OCI-LY7 (cell line): ENCODE results near the gene GPR55. TPM values are rescaled to one million over a fixed set of nuclear protein-coding genes. Genes with fewer than 3 reads are reported as not detected.

ENCODE experiments used
- BruUV-seq: library from RNA; stranded (reverse); fragments of 400-500 nt; replicated peaks from 2 replicates; lab custom pipeline; 2021; lab: Mats Ljungman, UMichigan
- CTCF ChIA-PET: fragments of 300-600 bp; sonication (Branson Sonifier 250); formaldehyde crosslinking; loops from one replicate; lab custom pipeline; 2022; ENCODE audit warnings: antibody characterized with exemption; ENCODE audit not compliant: unreplicated experiment; lab: Charles Lee
- POLR2A ChIA-PET: fragments of 300-600 bp; sonication (Branson Sonifier 250); formaldehyde crosslinking; loops from one replicate; lab custom pipeline; 2022; ENCODE audit warnings: antibody characterized with exemption; lab: Charles Lee
- DNase-seq: peaks from one replicate; pipeline ENCODE4 v3.0.0-alpha.2; 2015; ENCODE audit warnings: low spot score
- H2AFZ ChIP-seq: fragments of 200-600 bp; sonication (generic), shearing (Covaris generic); 2 replicates; pipeline ENCODE4 v1.6.1; 2014; ENCODE audit warnings: mild to moderate bottlenecking, antibody characterized with exemption, low read length, moderate library complexity
- H3K27ac ChIP-seq: fragments of 200-600 bp; sonication (generic); 2 replicates; pipeline ENCODE4 v1.5.1; 2014; ENCODE audit warnings: mixed run types, low read depth, mild to moderate bottlenecking, moderate library complexity, low read length, inconsistent platforms; ENCODE audit not compliant: poor library complexity, severe bottlenecking
- H3K36me3 ChIP-seq: fragments of 200-600 bp; sonication (generic); 2 replicates; pipeline ENCODE4 v1.6.1; 2014; ENCODE audit warnings: mild to moderate bottlenecking, antibody characterized with exemption, low read length, moderate library complexity, mixed read lengths; ENCODE audit not compliant: insufficient read depth
- H3K4me1 ChIP-seq: fragments of 200-600 bp; sonication (generic); 2 replicates; pipeline ENCODE4 v1.5.1; 2014; ENCODE audit warnings: mild to moderate bottlenecking, low read length; ENCODE audit not compliant: insufficient read depth, poor library complexity, severe bottlenecking
- H3K4me2 ChIP-seq: fragments of 200-600 bp; sonication (generic); 2 replicates; pipeline ENCODE4 v1.6.1; 2014; ENCODE audit warnings: mild to moderate bottlenecking, low read length
- H3K4me3 ChIP-seq: fragments of 200-600 bp; sonication (generic); 2 replicates; pipeline ENCODE4 v1.5.1; 2014; ENCODE audit warnings: mild to moderate bottlenecking, low read depth, low read length; ENCODE audit not compliant: poor library complexity, severe bottlenecking
- H3K79me2 ChIP-seq: fragments of 200-600 bp; sonication (generic); 2 replicates; pipeline ENCODE4 v1.6.1; 2016; ENCODE audit warnings: low read depth, mild to moderate bottlenecking, low read length, moderate library complexity, mixed read lengths; ENCODE audit not compliant: insufficient read depth
- H3K9me2 ChIP-seq: fragments of 200-600 bp; sonication (generic); 2 replicates; pipeline ENCODE4 v1.6.1; 2016; ENCODE audit warnings: mild to moderate bottlenecking, low read length, mixed read lengths; ENCODE audit not compliant: insufficient read depth
- H3K9me3 ChIP-seq: fragments of 200-600 bp; sonication (generic); 2 replicates; pipeline ENCODE4 v1.6.1; 2014; ENCODE audit warnings: mild to moderate bottlenecking, mixed run types, low read length, mixed read lengths
- H4K20me1 ChIP-seq: fragments of 200-600 bp; sonication (generic); 2 replicates; pipeline ENCODE4 v1.6.1; 2014; ENCODE audit warnings: mild to moderate bottlenecking, antibody characterized with exemption, low read length, moderate library complexity, mixed read lengths; ENCODE audit not compliant: insufficient read depth
- EZH2phosphoT487 ChIP-seq: fragments of 200-600 bp; sonication (generic); IDR thresholded peaks from 2 replicates; pipeline ENCODE4 v1.6.1; 2018; ENCODE audit warnings: low read depth, borderline replicate concordance, mild to moderate bottlenecking, mixed run types, antibody characterized with exemption, low read length, moderate library complexity, mixed read lengths
- intact Hi-C: fragments of 100-400 bp; cut with micrococcal nuclease; formaldehyde crosslinking; loops from one replicate; pipeline ENCODE4 v1.10.0; 2022; ENCODE audit not compliant: unreplicated experiment
- total RNA-seq, 2 experiments: library from RNA; depleted of rRNA in 1 of 2; stranded (reverse); fragments of >200 nt in 1 of 2; shearing (Covaris generic) in 1 of 2; gene quantifications; 2 replicates each; pipeline ENCODE4 v1.2.3, GENCODE V29; 2014 to 2022
- TF ChIP-seq, protein P1 (sequence below): fragments of 200-600 bp; sonication (generic); conservative IDR thresholded peaks from 2 replicates; pipeline ENCODE4 v1.5.1; 2014; ENCODE audit warnings: mild to moderate bottlenecking, antibody characterized with exemption, low read length, moderate library complexity, mixed read lengths

The GPR55 gene
- total RNA-seq, 2 experiments from 2014 or later: 0.22 TPM; not detected in 1

DNA sequence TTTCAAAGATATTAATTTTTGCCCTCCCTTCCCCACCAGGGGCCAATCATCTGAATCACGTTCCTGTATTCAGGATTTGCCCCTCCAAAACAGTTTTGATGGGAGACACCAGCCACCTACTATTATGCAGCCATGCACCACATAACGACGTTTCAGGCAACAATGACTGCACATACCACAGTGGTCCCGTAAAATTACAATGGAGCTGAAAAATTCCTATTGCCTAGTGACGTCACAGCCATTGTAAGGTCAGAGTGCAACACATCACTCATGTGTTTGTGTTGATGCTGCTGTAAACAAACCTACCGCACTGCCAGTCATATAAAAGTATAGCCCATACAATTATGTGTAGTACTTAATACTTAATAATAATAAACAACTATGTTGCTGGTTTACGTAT lies 37.7 kb downstream of the GPR55 start:
- Histone ChIP-seq H3K4me2 (no peak overlapping the region), H3K9me3 (no peaks in the 10 kb centered on the region), H3K4me1 (no peaks in the 10 kb centered on the region), H3K4me3 (no peak overlapping the region), H4K20me1 (no peaks in the 10 kb centered on the region), H3K9me2 (no peaks in the 10 kb centered on the region), H3K27ac (no peak overlapping the region), H2AFZ (no peak overlapping the region), H3K36me3 (no peaks in the 10 kb centered on the region), H3K79me2 (no peaks in the 10 kb centered on the region)
- BruUV-seq: no TSS peak
- intact Hi-C loops: no loop called here
- no peak for DNase-seq
- TF ChIP-seq EZH2phosphoT487: no peak
- TF ChIP-seq, protein P1, sequence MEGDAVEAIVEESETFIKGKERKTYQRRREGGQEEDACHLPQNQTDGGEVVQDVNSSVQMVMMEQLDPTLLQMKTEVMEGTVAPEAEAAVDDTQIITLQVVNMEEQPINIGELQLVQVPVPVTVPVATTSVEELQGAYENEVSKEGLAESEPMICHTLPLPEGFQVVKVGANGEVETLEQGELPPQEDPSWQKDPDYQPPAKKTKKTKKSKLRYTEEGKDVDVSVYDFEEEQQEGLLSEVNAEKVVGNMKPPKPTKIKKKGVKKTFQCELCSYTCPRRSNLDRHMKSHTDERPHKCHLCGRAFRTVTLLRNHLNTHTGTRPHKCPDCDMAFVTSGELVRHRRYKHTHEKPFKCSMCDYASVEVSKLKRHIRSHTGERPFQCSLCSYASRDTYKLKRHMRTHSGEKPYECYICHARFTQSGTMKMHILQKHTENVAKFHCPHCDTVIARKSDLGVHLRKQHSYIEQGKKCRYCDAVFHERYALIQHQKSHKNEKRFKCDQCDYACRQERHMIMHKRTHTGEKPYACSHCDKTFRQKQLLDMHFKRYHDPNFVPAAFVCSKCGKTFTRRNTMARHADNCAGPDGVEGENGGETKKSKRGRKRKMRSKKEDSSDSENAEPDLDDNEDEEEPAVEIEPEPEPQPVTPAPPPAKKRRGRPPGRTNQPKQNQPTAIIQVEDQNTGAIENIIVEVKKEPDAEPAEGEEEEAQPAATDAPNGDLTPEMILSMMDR: no peak
- POLR2A ChIA-PET: interaction anchor here (0.6 kb wide), 1 partner anchor 280 kb away, joined by 3 read pairs; no protein-coding TSS in a partner anchor
- CTCF ChIA-PET: no interaction called here

DNA sequence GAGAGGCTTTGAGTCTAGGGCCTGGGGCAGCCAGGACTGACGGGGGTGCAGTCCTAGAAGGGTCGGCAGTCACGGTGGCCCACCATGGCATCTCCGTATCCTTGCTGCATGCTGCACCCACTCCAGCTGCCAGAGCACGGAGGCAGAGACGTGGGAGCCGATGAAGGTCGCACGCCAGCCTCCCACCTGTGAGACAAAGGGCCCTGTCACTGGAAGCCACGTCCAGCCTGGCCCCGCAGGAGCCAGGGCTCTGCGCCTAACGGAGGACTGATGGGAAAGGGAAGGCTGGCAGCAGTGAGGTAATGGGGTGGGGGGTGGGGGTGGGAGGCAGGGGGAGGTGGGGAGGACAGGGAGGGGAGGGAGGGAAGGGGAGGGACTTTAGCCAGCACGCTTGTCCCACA lies 38.4 kb downstream of the GPR55 start:
- no peaks in the 10 kb centered on the region for H3K9me2 ChIP-seq
- ChIA-PET CTCF (no interaction called here), POLR2A (interaction anchor here (0.6 kb wide), 1 partner anchor 281 kb away, joined by 3 read pairs; no protein-coding TSS in a partner anchor)
- no peaks in the 10 kb centered on the region for H4K20me1 ChIP-seq
- H3K9me3 ChIP-seq: no peaks in the 10 kb centered on the region
- TF ChIP-seq, protein P1: no peak
- TF ChIP-seq EZH2phosphoT487: no peak
- no TSS peak for BruUV-seq
- no peak for DNase-seq
- H3K27ac ChIP-seq: no peak overlapping the region
- no peaks in the 10 kb centered on the region for H3K36me3 ChIP-seq
- intact Hi-C loops: no loop called here
- no peaks in the 10 kb centered on the region for H3K79me2 ChIP-seq
- no peak overlapping the region for H2AFZ ChIP-seq
- H3K4me1 ChIP-seq: no peaks in the 10 kb centered on the region
- no peak overlapping the region for H3K4me3 ChIP-seq
- no peak overlapping the region for H3K4me2 ChIP-seq

DNA sequence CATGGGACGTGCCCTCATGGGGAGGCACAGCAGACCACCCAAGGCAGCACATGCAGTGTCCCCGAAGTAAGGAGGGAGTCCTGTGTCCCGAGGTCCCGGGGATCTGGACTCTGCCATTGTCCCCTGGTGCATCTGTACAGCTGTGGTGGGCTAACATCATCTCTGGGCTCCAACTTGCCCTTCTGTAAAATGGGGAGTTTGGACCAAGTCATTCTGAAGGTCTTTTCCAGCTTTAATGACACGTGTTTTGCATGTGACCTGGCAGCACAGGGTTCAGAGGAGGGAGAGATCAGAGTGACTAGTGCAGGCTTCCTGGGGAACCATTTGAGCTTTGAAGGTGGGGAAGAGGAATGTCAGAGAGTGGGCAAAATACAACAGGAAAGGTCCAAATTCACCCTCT lies 38.8 kb downstream of the GPR55 start:
- H3K27ac ChIP-seq: no peak overlapping the region
- H3K9me3 ChIP-seq: no peaks in the 10 kb centered on the region
- intact Hi-C loops: no loop called here
- H3K79me2 ChIP-seq: no peaks in the 10 kb centered on the region
- POLR2A ChIA-PET: no interaction called here
- H2AFZ ChIP-seq: no peak overlapping the region
- CTCF ChIA-PET: no interaction called here
- no peaks in the 10 kb centered on the region for H4K20me1 ChIP-seq
- DNase-seq: no peak
- H3K9me2 ChIP-seq: no peaks in the 10 kb centered on the region
- H3K4me2 ChIP-seq: no peak overlapping the region
- no TSS peak for BruUV-seq
- no peaks in the 10 kb centered on the region for H3K4me1 ChIP-seq
- TF ChIP-seq, protein P1: no peak
- no peak for TF ChIP-seq EZH2phosphoT487
- H3K4me3 ChIP-seq: no peak overlapping the region
- H3K36me3 ChIP-seq: no peaks in the 10 kb centered on the region
